Measurements from ENCODE around the gene RHOG. TPM values are rescaled to one million over a fixed set of nuclear protein-coding genes. Genes with fewer than 3 reads are reported as not detected.

Gene RHOG
- total and polyA plus RNA-seq, 9 of the 15 experiments (the other 6 are each of a cell fraction or from before 2014, with no cell fraction given), result 22.6 to 162 (median 80.3) TPM

GRCh38 chr11:3855808-3856491 lies 15.2 kb upstream of the RHOG start:
- peak overlapping the region; percentile 51 for H2AFZ ChIP-seq (ENCODE audit: low read depth, low read length)
- no peaks in the 10 kb centered on the region for H3K36me3 ChIP-seq (ENCODE audit: control insufficient read depth, insufficient read depth, low read length)
- FAIRE-seq, result no peak
- WGBS (ENCODE audit: insufficient coverage, low coverage, missing lambda C conversion rate), result under 1% methylated on average over 28 of the region's 40 CpGs
- no TSS peak for BruUV-seq (replicated peaks)
- H3K4me1 ChIP-seq (replicated peaks in 1 of 2; ENCODE audit: control insufficient read depth in 2 of 2, insufficient read depth in 2 of 2, low read length in 2 of 2), result peaks cover 48 to 52% of the 10 kb centered on the region in 2 experiments
- H3K4me2 ChIP-seq (ENCODE audit: insufficient read depth, low read length), result peak overlapping the region; percentile 94
- in situ Hi-C loops (cut with MboI) (no loop called here), intact Hi-C loops (cut with micrococcal nuclease) (loop anchor here (1.0 to 5.0 kb wide), 4 partner anchors 11 to 65 kb away; no protein-coding TSS in a partner anchor)
- peaks cover 55% of the 10 kb centered on the region for H3K79me2 ChIP-seq (ENCODE audit: control insufficient read depth, insufficient read depth, low read length)
- DNase-seq (ENCODE audit: extremely low read depth in 1 of 4, low spot score in 3 of 4), result peak in 3 of 4 experiments; percentile 49 to 60 (median 53)
- H3K4me3 ChIP-seq, result peak overlapping the region; percentile 62
- H3K9ac ChIP-seq (ENCODE audit: insufficient read depth in 1 of 2, low read depth in 2 of 2, low read length in 2 of 2), result peak overlapping the region; percentile 77 to 90
- peak; percentile 25 for ATAC-seq
- no peaks in the 10 kb centered on the region for H3K9me3 ChIP-seq (replicated peaks; ENCODE audit: control insufficient read depth, insufficient read depth, low read depth, low read length)
- peak overlapping the region; percentile 72 for H3K27ac ChIP-seq (ENCODE audit: extremely low read depth, low read depth, low read length)
- no peaks in the 10 kb centered on the region for H3K27me3 ChIP-seq (ENCODE audit: control insufficient read depth in 2 of 2, insufficient read depth in 2 of 2, low read length in 2 of 2)
- no peaks in the 10 kb centered on the region for H3K9me1 ChIP-seq (ENCODE audit: control insufficient read depth, insufficient read depth, low read length)
- ChIA-PET POLR2A (interaction anchor here (0.6 to 2.4 kb wide), 16 partner anchors 10 to 477 kb away, joined by 3 to 13 read pairs (median 5); partner anchors contain the start of genes RHOG and RRM1), CTCF (ENCODE audit: low intra/inter-chr PET ratio) (no interaction called here)
- H4K20me1 ChIP-seq (replicated peaks; ENCODE audit: control insufficient read depth, insufficient read depth, low read length), result no peaks in the 10 kb centered on the region
- TF ChIP-seq CGGBP1 (CRISPR knock-in tag; IDR thresholded peaks at IDR 0.05) (no peak), GATAD2A (IDR thresholded peaks at IDR 0.05) (no peak; the same call in 1 of the 2 replicates), STAG1 (CRISPR knock-in tag; IDR thresholded peaks at IDR 0.05; ENCODE audit: borderline replicate concordance) (no peak), CBX8 (IDR thresholded peaks at IDR 0.05; ENCODE audit: borderline replicate concordance, extremely low read depth, low read depth, low read length, poor library complexity, severe bottlenecking) (no peak), CREB3L1 (IDR thresholded peaks at IDR 0.05; ENCODE audit: borderline replicate concordance, low read depth) (no peak), NCOA6 (IDR thresholded peaks at IDR 0.05) (no peak), NRF1 (conservative IDR thresholded peaks at IDR 0.05 in 1 of 2, IDR thresholded peaks at IDR 0.05 in 1 of 2) (0 out of 4 replicates have a peak, but pooled peaks of 1 of the 2 experiments have one; percentile 10), ZNF263 (CRISPR knock-in tag; IDR thresholded peaks at IDR 0.05; ENCODE audit: borderline replicate concordance) (peak; percentile 72), CLOCK (CRISPR knock-in tag; IDR thresholded peaks at IDR 0.05; ENCODE audit: borderline replicate concordance) (no peak), CCAR2 (IDR thresholded peaks at IDR 0.05; ENCODE audit: low read depth, low read length) (no peak), HEY1 (CRISPR knock-in tag; IDR thresholded peaks at IDR 0.05; ENCODE audit: borderline replicate concordance) (no peak), GTF2B (IDR thresholded peaks at IDR 0.05; ENCODE audit: extremely low read depth, insufficient read length) (no peak), MEIS2 (IDR thresholded peaks at IDR 0.05; ENCODE audit: partially characterized antibody) (no peak), ETV5 (CRISPR knock-in tag; IDR thresholded peaks at IDR 0.05; ENCODE audit: low read depth) (peak; percentile 34; the same call in 1 of the 2 replicates), SAP30 (IDR thresholded peaks at IDR 0.05; ENCODE audit: borderline replicate concordance, insufficient read depth, low read depth, low read length, poor library complexity, severe bottlenecking) (peak; percentile 18)

Measured in K562 (cell line).